Diencephalon (tissue), 1 donor: ENCODE measurements around the gene GCSH. TPM values are rescaled to one million over a fixed set of nuclear protein-coding genes. Genes with fewer than 3 reads are reported as not detected.

Experiments
- small RNA-seq: library from RNA; depleted of rRNA; stranded (forward); fragments of <200 nt; gene quantifications from one replicate; pipeline ENCODE3, GENCODE V24; 2014
- total RNA-seq: library from RNA; depleted of rRNA; stranded (reverse); fragments of >200 nt; gene quantifications from one replicate; pipeline ENCODE4 v1.2.3, GENCODE V29; 2014

The GCSH gene
- 42.2 TPM for total RNA-seq

GRCh38 chr16:81095953-81096714, at the start of gene GCSH:
GCSH (minus strand) TSS chr16:81096395; CDS start chr16:81096278, 117 bp downstream.

GRCh38 chr16:81077076-81077940, 18.9 kb downstream of the GCSH start, which contains the start of gene C16orf46:
C16orf46 (minus strand) TSS chr16:81077238; CDS start chr16:81063955, 13,283 bp downstream.

GRCh38 chr16:81035398-81035974, 60.7 kb downstream of the GCSH start, which contains the start of gene ATMIN:
ATMIN (plus strand) TSS chr16:81035842; CDS start chr16:81035871, 29 bp downstream.

Small RNA genes lying within 50 kb of the gene (small RNA-seq; reads per million reads assigned to genes)
- not detected for gene AC092718.3
- gene RNU6-1191P, result not detected

Other genes starting within 250 kb of the GCSH start
- 39.9 TPM for gene CMC2, start 89.5 kb downstream of the GCSH start, total RNA-seq
- gene CENPN, start 89.2 kb downstream of the GCSH start, total RNA-seq, result 13.4 TPM
- gene ATMIN, start 60.6 kb downstream of the GCSH start, total RNA-seq, result 84.9 TPM
- 10.1 TPM for gene C16orf46, start 19.2 kb downstream of the GCSH start, total RNA-seq
- 0.46 TPM for gene BCO1, start 142.3 kb upstream of the GCSH start, total RNA-seq
- gene GAN, start 218.6 kb upstream of the GCSH start, total RNA-seq, result 44.1 TPM